GM19397 (cell line): ENCODE results near the gene TGOLN2.
A peak's percentile ranks its signal among the peaks of the same experiment; 100 is the strongest.
"Not testable (repeated sequence)": the region's sequence is repeated elsewhere in the genome, so short reads cannot be mapped to it uniquely, and the experiment has no call there.

Source experiments
- ATAC-seq: cut with Tn5 transposase; IDR thresholded peaks from one replicate; pipeline ENCODE4 v1.9.1; 2021; ENCODE audit warnings: mild to moderate bottlenecking, moderate library complexity; ENCODE audit not compliant: unreplicated experiment

TGOLN2 gene

GRCh38 chr2:85340034-85340892, 12.5 kb upstream of the TGOLN2 start:
- no peak for ATAC-seq

GRCh38 chr2:85334928-85335327, 7.1 kb upstream of the TGOLN2 start:
- no peak for ATAC-seq

- ATAC-seq: not testable (repeated sequence)
Measured at GRCh38 chr2:85333877-85334276, 6.1 kb upstream of the TGOLN2 start.

GRCh38 chr2:85330839-85331636, 3.2 kb upstream of the TGOLN2 start:
- ATAC-seq: no peak

GRCh38 chr2:85329701-85330100, 1.9 kb upstream of the TGOLN2 start:
- ATAC-seq: not testable (repeated sequence)

- ATAC-seq: no peak
Measured at GRCh38 chr2:85329181-85329651, 1.4 kb upstream of the TGOLN2 start.

- no peak for ATAC-seq
Measured at GRCh38 chr2:85327160-85327821, 498 bp downstream of the TGOLN2 start.

- peak; percentile 33 for ATAC-seq
Measured at GRCh38 chr2:85326406-85327159, 1.2 kb downstream of the TGOLN2 start.

- no peak for ATAC-seq
Measured at GRCh38 chr2:85325466-85325811, 2.4 kb downstream of the TGOLN2 start.

GRCh38 chr2:85324639-85325465, 2.9 kb downstream of the TGOLN2 start:
- ATAC-seq: no peak

GRCh38 chr2:85323988-85324367, 3.8 kb downstream of the TGOLN2 start:
- not testable (repeated sequence) for ATAC-seq

- no peak for ATAC-seq
Measured at GRCh38 chr2:85323351-85323987, 4.3 kb downstream of the TGOLN2 start.

- ATAC-seq: no peak
Measured at GRCh38 chr2:85319796-85320195, 8.0 kb downstream of the TGOLN2 start.

- no peak for ATAC-seq
Measured at GRCh38 chr2:85318222-85319074, 9.3 kb downstream of the TGOLN2 start.

GRCh38 chr2:85315921-85316320, 11.9 kb downstream of the TGOLN2 start:
- not testable (repeated sequence) for ATAC-seq

GRCh38 chr2:85314884-85315242, 12.9 kb downstream of the TGOLN2 start:
- no peak for ATAC-seq

- no peak for ATAC-seq
Measured at GRCh38 chr2:85312404-85312803, 15.4 kb downstream of the TGOLN2 start.

GRCh38 chr2:85310330-85310729, 17.5 kb downstream of the TGOLN2 start:
- peak; percentile 57 for ATAC-seq
